Measurements from ENCODE around the gene PTPN13. TPM values are rescaled to one million over a fixed set of nuclear protein-coding genes. Genes with fewer than 3 reads are reported as not detected.

The PTPN13 gene
- total RNA-seq, 2 donors from 2014 or later: 18.6 to 36.4 TPM

GRCh38 chr4:86614865-86615264, 20.8 kb downstream of the PTPN13 start:
- H3K4me1 ChIP-seq (ENCODE audit: control insufficient read depth in 1 of 2, low read depth in 2 of 2): no peaks in the 10 kb centered on the region
- H3K4me3 ChIP-seq: no peak overlapping the region
- no peaks in the 10 kb centered on the region for H3K36me3 ChIP-seq
- no peaks in the 10 kb centered on the region for H3K27me3 ChIP-seq (replicated peaks; ENCODE audit: insufficient read depth)
- DNase-seq (ENCODE audit: low spot score) (no peak), ATAC-seq (ENCODE audit: insufficient number of reproducible peaks, low FRiP score, low read depth) (no peak)
- no peaks in the 10 kb centered on the region for H3K9me3 ChIP-seq
- no peak overlapping the region for H3K27ac ChIP-seq
- TF ChIP-seq, protein P1, sequence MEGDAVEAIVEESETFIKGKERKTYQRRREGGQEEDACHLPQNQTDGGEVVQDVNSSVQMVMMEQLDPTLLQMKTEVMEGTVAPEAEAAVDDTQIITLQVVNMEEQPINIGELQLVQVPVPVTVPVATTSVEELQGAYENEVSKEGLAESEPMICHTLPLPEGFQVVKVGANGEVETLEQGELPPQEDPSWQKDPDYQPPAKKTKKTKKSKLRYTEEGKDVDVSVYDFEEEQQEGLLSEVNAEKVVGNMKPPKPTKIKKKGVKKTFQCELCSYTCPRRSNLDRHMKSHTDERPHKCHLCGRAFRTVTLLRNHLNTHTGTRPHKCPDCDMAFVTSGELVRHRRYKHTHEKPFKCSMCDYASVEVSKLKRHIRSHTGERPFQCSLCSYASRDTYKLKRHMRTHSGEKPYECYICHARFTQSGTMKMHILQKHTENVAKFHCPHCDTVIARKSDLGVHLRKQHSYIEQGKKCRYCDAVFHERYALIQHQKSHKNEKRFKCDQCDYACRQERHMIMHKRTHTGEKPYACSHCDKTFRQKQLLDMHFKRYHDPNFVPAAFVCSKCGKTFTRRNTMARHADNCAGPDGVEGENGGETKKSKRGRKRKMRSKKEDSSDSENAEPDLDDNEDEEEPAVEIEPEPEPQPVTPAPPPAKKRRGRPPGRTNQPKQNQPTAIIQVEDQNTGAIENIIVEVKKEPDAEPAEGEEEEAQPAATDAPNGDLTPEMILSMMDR (IDR thresholded peaks at IDR 0.05): no peak

- H3K9me3 ChIP-seq: no peaks in the 10 kb centered on the region
- H3K27me3 ChIP-seq (replicated peaks; ENCODE audit: insufficient read depth): no peaks in the 10 kb centered on the region
- no peaks in the 10 kb centered on the region for H3K4me1 ChIP-seq (ENCODE audit: control insufficient read depth in 1 of 2, low read depth in 2 of 2)
- H3K4me3 ChIP-seq: no peak overlapping the region
- no peak for DNase-seq (ENCODE audit: low spot score)
- no peak for ATAC-seq (ENCODE audit: insufficient number of reproducible peaks, low FRiP score, low read depth)
- H3K36me3 ChIP-seq: no peaks in the 10 kb centered on the region
- TF ChIP-seq, protein P1 (IDR thresholded peaks at IDR 0.05): no peak
- H3K27ac ChIP-seq: no peak overlapping the region
Observed at GRCh38 chr4:86615501-86615900, 21.4 kb downstream of the PTPN13 start.

GRCh38 chr4:86619656-86620055, 25.5 kb downstream of the PTPN13 start:
- ATAC-seq (ENCODE audit: insufficient number of reproducible peaks, low FRiP score, low read depth): no peak
- H3K4me3 ChIP-seq: no peak overlapping the region
- H3K4me1 ChIP-seq (ENCODE audit: control insufficient read depth in 1 of 2, low read depth in 2 of 2): no peaks in the 10 kb centered on the region
- no peak for DNase-seq (ENCODE audit: low spot score)
- H3K9me3 ChIP-seq: no peaks in the 10 kb centered on the region
- TF ChIP-seq, protein P1 (IDR thresholded peaks at IDR 0.05): no peak
- no peak overlapping the region for H3K27ac ChIP-seq
- H3K27me3 ChIP-seq (replicated peaks; ENCODE audit: insufficient read depth): no peaks in the 10 kb centered on the region
- H3K36me3 ChIP-seq: no peaks in the 10 kb centered on the region

DNA sequence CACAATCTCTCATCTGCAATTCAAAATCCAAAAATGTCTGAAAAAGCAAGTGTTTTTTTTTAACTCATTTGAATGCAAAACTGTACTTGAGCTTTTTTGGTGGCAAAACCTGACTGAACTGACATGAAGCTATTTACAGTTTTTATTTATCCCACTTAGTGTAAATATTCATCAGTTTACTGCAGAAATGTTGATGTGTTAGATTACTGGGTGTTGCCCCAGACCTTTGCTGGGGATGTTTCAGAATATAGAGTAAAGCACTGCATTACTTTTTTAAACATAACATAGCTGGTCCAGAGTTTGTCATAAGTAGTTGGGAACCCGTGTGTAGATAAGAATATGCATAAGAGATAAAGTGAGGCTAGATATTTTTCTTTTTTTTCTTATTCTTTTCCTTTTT, 27.3 kb downstream of the PTPN13 start:
- H3K9me3 ChIP-seq: no peaks in the 10 kb centered on the region
- DNase-seq (ENCODE audit: low spot score) (no peak), ATAC-seq (ENCODE audit: insufficient number of reproducible peaks, low FRiP score, low read depth) (no peak)
- H3K4me1 ChIP-seq (ENCODE audit: control insufficient read depth in 1 of 2, low read depth in 2 of 2): no peaks in the 10 kb centered on the region
- TF ChIP-seq, protein P1 (IDR thresholded peaks at IDR 0.05): no peak
- H3K27me3 ChIP-seq (replicated peaks; ENCODE audit: insufficient read depth): no peaks in the 10 kb centered on the region
- no peak overlapping the region for H3K27ac ChIP-seq
- no peaks in the 10 kb centered on the region for H3K36me3 ChIP-seq
- H3K4me3 ChIP-seq: no peak overlapping the region

DNA sequence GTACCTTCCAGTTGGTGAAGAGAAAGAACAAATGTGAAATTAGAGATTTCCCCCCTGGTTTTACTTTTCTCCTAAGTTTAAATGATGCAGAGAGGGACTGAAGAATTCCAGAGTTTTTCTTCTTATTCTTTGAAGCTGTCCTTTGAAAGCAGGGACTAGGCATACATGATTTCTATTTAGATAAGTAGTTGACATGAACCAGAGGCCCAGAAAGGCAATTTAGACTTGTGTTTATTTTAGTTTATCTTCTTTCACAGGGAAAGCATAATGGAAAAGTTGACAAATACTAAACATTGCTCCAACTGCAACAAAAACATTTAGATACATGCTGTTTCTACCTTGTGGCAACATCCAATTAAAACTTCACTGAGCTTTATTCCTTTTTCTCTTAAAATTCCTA, 32.0 kb downstream of the PTPN13 start:
- no peak for DNase-seq (ENCODE audit: low spot score)
- ATAC-seq (ENCODE audit: insufficient number of reproducible peaks, low FRiP score, low read depth): no peak
- Histone ChIP-seq H3K4me1 (ENCODE audit: control insufficient read depth in 1 of 2, low read depth in 2 of 2) (no peaks in the 10 kb centered on the region), H3K9me3 (no peaks in the 10 kb centered on the region), H3K4me3 (no peak overlapping the region), H3K27me3 (replicated peaks; ENCODE audit: insufficient read depth) (no peaks in the 10 kb centered on the region), H3K27ac (no peak overlapping the region), H3K36me3 (no peaks in the 10 kb centered on the region)
- TF ChIP-seq, protein P1 (IDR thresholded peaks at IDR 0.05): no peak
